Endothelial cell of hepatic sinusoid (primary cell): ENCODE results near the gene NIPAL4.
"Not testable (repeated sequence)": the region's sequence is repeated elsewhere in the genome, so short reads cannot be mapped to it uniquely, and the experiment has no call there.

Experiments
- in situ Hi-C: cut with HindIII; loops from 2 replicates; pipeline ENCODE4 v1.10.0; 2017; ENCODE audit warnings: low sequenced_read_pairs

The NIPAL4 gene

GRCh38 chr5:157459715-157460599 lies at the start of gene NIPAL4:
Gene NIPAL4, plus strand, starts transcription at chr5:157460213. Its CDS starts 108 bp downstream, at chr5:157460321.
- in situ Hi-C loops: no loop called here

GRCh38 chr5:157415838-157416237 lies 44.2 kb upstream of the NIPAL4 start:
- in situ Hi-C loops: no loop called here

- in situ Hi-C loops: not testable (repeated sequence)
These were observed 40.5 kb upstream of the NIPAL4 start for GRCh38 chr5:157419521-157419920.

- in situ Hi-C loops: not testable (repeated sequence)
These were observed 30.1 kb upstream of the NIPAL4 start for GRCh38 chr5:157429920-157430319.

- in situ Hi-C loops: no loop called here
These were observed 28.3 kb upstream of the NIPAL4 start for GRCh38 chr5:157431544-157432200.

GRCh38 chr5:157434096-157434495 lies 25.9 kb upstream of the NIPAL4 start:
- in situ Hi-C loops: no loop called here

GRCh38 chr5:157443041-157443549 lies 16.9 kb upstream of the NIPAL4 start:
- in situ Hi-C loops: no loop called here

GRCh38 chr5:157444224-157444623 lies 15.8 kb upstream of the NIPAL4 start:
- in situ Hi-C loops: no loop called here

GRCh38 chr5:157445745-157446411 lies 14.1 kb upstream of the NIPAL4 start:
- in situ Hi-C loops: no loop called here

- in situ Hi-C loops: no loop called here
These were observed 13.5 kb upstream of the NIPAL4 start for GRCh38 chr5:157446412-157446935.

- in situ Hi-C loops: no loop called here
These were observed 12.8 kb upstream of the NIPAL4 start for GRCh38 chr5:157447201-157447637.

- in situ Hi-C loops: no loop called here
These were observed 10.8 kb upstream of the NIPAL4 start for GRCh38 chr5:157449011-157449723.

GRCh38 chr5:157450024-157450423 lies 10.0 kb upstream of the NIPAL4 start:
- in situ Hi-C loops: no loop called here

GRCh38 chr5:157451806-157452205 lies 8.2 kb upstream of the NIPAL4 start:
- in situ Hi-C loops: no loop called here

- in situ Hi-C loops: no loop called here
These were observed 5.7 kb upstream of the NIPAL4 start for GRCh38 chr5:157454273-157454672.

GRCh38 chr5:157455057-157455456 lies 5.0 kb upstream of the NIPAL4 start:
- in situ Hi-C loops: no loop called here

- in situ Hi-C loops: no loop called here
These were observed 3.7 kb upstream of the NIPAL4 start for GRCh38 chr5:157456301-157456700.

- in situ Hi-C loops: no loop called here
These were observed 2.6 kb upstream of the NIPAL4 start for GRCh38 chr5:157457391-157457790.

- in situ Hi-C loops: no loop called here
These were observed 1.2 kb upstream of the NIPAL4 start for GRCh38 chr5:157458835-157459234.
